ENCODE measurements around the gene WBP1L.
A peak's percentile ranks its signal among the peaks of the same experiment; 100 is the strongest.

Gene WBP1L

GRCh38 chr10:102743588-102744373, at the start of gene WBP1L:
WBP1L (plus strand) TSS chr10:102743948; CDS start chr10:102744054, 106 bp downstream.
- POLR2A ChIA-PET: interaction anchor here (0.6 to 2.4 kb wide), 14 partner anchors 9 to 325 kb away, joined by 3 to 14 read pairs (median 4); partner anchors contain the start of genes AS3MT, CNNM2 and PSD
- H3K4me1 ChIP-seq (ENCODE audit: control insufficient read depth, insufficient read depth, low read length): no peaks in the 10 kb centered on the region
- no peaks in the 10 kb centered on the region for H3K36me3 ChIP-seq (ENCODE audit: control insufficient read depth in 2 of 2, insufficient read depth in 1 of 2, low read length in 2 of 2)
- CTCF ChIA-PET: interaction anchor here (0.6 to 3.2 kb wide), 8 partner anchors 9 to 174 kb away, joined by 3 to 18 read pairs (median 3); partner anchors contain the start of gene CNNM2
- peak within 1 kb of the TSS; percentile 66 for H3K4me3 ChIP-seq (ENCODE audit: low read depth, low read length)
- no peaks in the 10 kb centered on the region for H3K9me3 ChIP-seq (ENCODE audit: control insufficient read depth, insufficient read depth, low read depth, low read length)
- H3K27ac ChIP-seq (ENCODE audit: extremely low read depth, low read depth, low read length): peak within 1 kb of the TSS; percentile 59
- peak; percentile 71 for TF ChIP-seq ZNF335 (tag by site-specific recombination; conservative IDR thresholded peaks at IDR 0.05)
- 0 out of 2 replicates have a peak, but pooled peaks have one; percentile 12 for TF ChIP-seq ZNF580 (tag by site-specific recombination; IDR thresholded peaks at IDR 0.05)
- peak; percentile 9; the same call in 1 of the 2 replicates for TF ChIP-seq ZNF449 (tag by site-specific recombination; IDR thresholded peaks at IDR 0.05)
- TF ChIP-seq KLF9 (tag by site-specific recombination; IDR thresholded peaks at IDR 0.05; ENCODE audit: low read depth): peak; percentile 99
- TF ChIP-seq ZNF280C (tag by site-specific recombination; IDR thresholded peaks at IDR 0.05): no peak
- TF ChIP-seq TSHZ1 (tag by site-specific recombination; IDR thresholded peaks at IDR 0.05; ENCODE audit: borderline replicate concordance): no peak
- TF ChIP-seq KLF17 (tag by site-specific recombination; IDR thresholded peaks at IDR 0.05): peak; percentile 25; the same call in 1 of the 2 replicates
- peak; percentile 22; the same call in 1 of the 2 replicates for TF ChIP-seq ZNF629 (tag by site-specific recombination; IDR thresholded peaks at IDR 0.05)
- peak; percentile 55; the same call in 1 of the 2 replicates for TF ChIP-seq ZNF501 (tag by site-specific recombination; IDR thresholded peaks at IDR 0.05)
- peak; percentile 100 for TF ChIP-seq ZNF366 (tag by site-specific recombination; conservative IDR thresholded peaks at IDR 0.05)
- TF ChIP-seq ZEB2 (tag by site-specific recombination; IDR thresholded peaks at IDR 0.05): peak; percentile 32
- peak; percentile 92 for TF ChIP-seq ZBTB11 (tag by site-specific recombination; conservative IDR thresholded peaks at IDR 0.05; ENCODE audit: low read depth)
- peak; percentile 54; the same call in 1 of the 2 replicates for TF ChIP-seq PBX3 (CRISPR knock-in tag; IDR thresholded peaks at IDR 0.05)
- no peak for TF ChIP-seq ZNF621 (tag by site-specific recombination; IDR thresholded peaks at IDR 0.05)
- TF ChIP-seq ELK4 (IDR thresholded peaks at IDR 0.05; ENCODE audit: borderline replicate concordance, low read depth, low read length): peak; percentile 59; the same call in 1 of the 2 replicates
- TF ChIP-seq SP2 (tag by site-specific recombination; IDR thresholded peaks at IDR 0.05): peak; percentile 99
- peak; percentile 90 for TF ChIP-seq ZBTB10 (tag by site-specific recombination; IDR thresholded peaks at IDR 0.05)
